ENCODE measurements around the gene MTMR1. TPM values are rescaled to one million over a fixed set of nuclear protein-coding genes. Genes with fewer than 3 reads are reported as not detected.

The MTMR1 gene
- total and polyA plus RNA-seq, 2 experiments from 2014 or later, result 18.0 to 19.0 TPM

- no peaks in the 10 kb centered on the region for H3K4me1 ChIP-seq (ENCODE audit: insufficient read depth)
- no peaks in the 10 kb centered on the region for H3K36me3 ChIP-seq (replicated peaks; ENCODE audit: insufficient read depth, low read depth)
Measured at GRCh38 chrX:150773634-150774033, 80.4 kb downstream of the MTMR1 start.

GRCh38 chrX:150774798-150775568 is 81.8 kb downstream of the MTMR1 start:
- WGBS (ENCODE audit: low lambda C conversion rate, missing lambda C conversion rate), result 88% methylated on average over 14 of the region's 14 CpGs
- no peak for TF ChIP-seq EZH2 (IDR thresholded peaks at IDR 0.05; ENCODE audit: borderline replicate concordance)
- TF ChIP-seq, protein P1, sequence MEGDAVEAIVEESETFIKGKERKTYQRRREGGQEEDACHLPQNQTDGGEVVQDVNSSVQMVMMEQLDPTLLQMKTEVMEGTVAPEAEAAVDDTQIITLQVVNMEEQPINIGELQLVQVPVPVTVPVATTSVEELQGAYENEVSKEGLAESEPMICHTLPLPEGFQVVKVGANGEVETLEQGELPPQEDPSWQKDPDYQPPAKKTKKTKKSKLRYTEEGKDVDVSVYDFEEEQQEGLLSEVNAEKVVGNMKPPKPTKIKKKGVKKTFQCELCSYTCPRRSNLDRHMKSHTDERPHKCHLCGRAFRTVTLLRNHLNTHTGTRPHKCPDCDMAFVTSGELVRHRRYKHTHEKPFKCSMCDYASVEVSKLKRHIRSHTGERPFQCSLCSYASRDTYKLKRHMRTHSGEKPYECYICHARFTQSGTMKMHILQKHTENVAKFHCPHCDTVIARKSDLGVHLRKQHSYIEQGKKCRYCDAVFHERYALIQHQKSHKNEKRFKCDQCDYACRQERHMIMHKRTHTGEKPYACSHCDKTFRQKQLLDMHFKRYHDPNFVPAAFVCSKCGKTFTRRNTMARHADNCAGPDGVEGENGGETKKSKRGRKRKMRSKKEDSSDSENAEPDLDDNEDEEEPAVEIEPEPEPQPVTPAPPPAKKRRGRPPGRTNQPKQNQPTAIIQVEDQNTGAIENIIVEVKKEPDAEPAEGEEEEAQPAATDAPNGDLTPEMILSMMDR (IDR thresholded peaks at IDR 0.05; ENCODE audit: poor library complexity), result no peak
- no peak for TF ChIP-seq EZH2phosphoT487 (IDR thresholded peaks at IDR 0.05; ENCODE audit: low read depth, severe bottlenecking, unreplicated experiment)

More at GRCh38 chrX:150773634-150774033, 80.4 kb downstream of the MTMR1 start:
- Histone ChIP-seq H3K4me2 (no peak overlapping the region), H3K79me2 (no peaks in the 10 kb centered on the region), H3K27ac (no peak overlapping the region), H3K9me2 (replicated peaks; ENCODE audit: insufficient read depth) (no peaks in the 10 kb centered on the region), H2AFZ (no peak overlapping the region), H3K4me3 (no peak overlapping the region), H3K9me3 (ENCODE audit: low read depth) (no peaks in the 10 kb centered on the region), H3K27me3 (no peaks in the 10 kb centered on the region), H4K20me1 (ENCODE audit: insufficient read depth, poor library complexity, severe bottlenecking) (no peaks in the 10 kb centered on the region)
- WGBS (ENCODE audit: low lambda C conversion rate, missing lambda C conversion rate), result 83% methylated on average over 4 of the region's 4 CpGs
- no peak for DNase-seq (ENCODE audit: low spot score)
- TF ChIP-seq EZH2 (IDR thresholded peaks at IDR 0.05; ENCODE audit: borderline replicate concordance), result no peak
- TF ChIP-seq, protein P1 (IDR thresholded peaks at IDR 0.05; ENCODE audit: poor library complexity), result no peak
- no peak for TF ChIP-seq EZH2phosphoT487 (IDR thresholded peaks at IDR 0.05; ENCODE audit: low read depth, severe bottlenecking, unreplicated experiment)

GRCh38 chrX:150775569-150776350 is 82.6 kb downstream of the MTMR1 start:
- WGBS (ENCODE audit: low lambda C conversion rate, missing lambda C conversion rate), result 90% methylated on average over 18 of the region's 18 CpGs
- Histone ChIP-seq H3K9me3 (ENCODE audit: low read depth) (no peaks in the 10 kb centered on the region), H3K27ac (no peak overlapping the region), H3K9me2 (replicated peaks; ENCODE audit: insufficient read depth) (no peaks in the 10 kb centered on the region), H4K20me1 (ENCODE audit: insufficient read depth, poor library complexity, severe bottlenecking) (no peaks in the 10 kb centered on the region), H3K4me3 (no peak overlapping the region), H2AFZ (no peak overlapping the region), H3K4me2 (no peak overlapping the region), H3K4me1 (ENCODE audit: insufficient read depth) (no peaks in the 10 kb centered on the region), H3K79me2 (no peaks in the 10 kb centered on the region), H3K36me3 (replicated peaks; ENCODE audit: insufficient read depth, low read depth) (no peaks in the 10 kb centered on the region), H3K27me3 (no peaks in the 10 kb centered on the region)
- no peak for DNase-seq (ENCODE audit: low spot score)
- TF ChIP-seq, protein P1 (IDR thresholded peaks at IDR 0.05; ENCODE audit: poor library complexity), result no peak
- no peak for TF ChIP-seq EZH2 (IDR thresholded peaks at IDR 0.05; ENCODE audit: borderline replicate concordance)

More at GRCh38 chrX:150774798-150775568, 81.8 kb downstream of the MTMR1 start:
- Histone ChIP-seq H3K9me2 (replicated peaks; ENCODE audit: insufficient read depth) (no peaks in the 10 kb centered on the region), H3K36me3 (replicated peaks; ENCODE audit: insufficient read depth, low read depth) (no peaks in the 10 kb centered on the region), H3K27me3 (no peaks in the 10 kb centered on the region), H2AFZ (no peak overlapping the region), H3K27ac (no peak overlapping the region), H3K4me3 (no peak overlapping the region), H3K4me2 (no peak overlapping the region), H3K4me1 (ENCODE audit: insufficient read depth) (no peaks in the 10 kb centered on the region), H3K79me2 (no peaks in the 10 kb centered on the region), H4K20me1 (ENCODE audit: insufficient read depth, poor library complexity, severe bottlenecking) (no peaks in the 10 kb centered on the region), H3K9me3 (ENCODE audit: low read depth) (no peaks in the 10 kb centered on the region)
- no peak for DNase-seq (ENCODE audit: low spot score)
